Activated CD4-positive, alpha-beta memory T cell treated with anti-CD3 and anti-CD28 coated beads for 36 hours (primary cell): ENCODE measurements around the gene TLR10. TPM values are rescaled to one million over a fixed set of nuclear protein-coding genes. Genes with fewer than 3 reads are reported as not detected.
A peak's percentile ranks its signal among the peaks of the same experiment; 100 is the strongest.

Experiments
- CTCF ChIA-PET: fragments of 350-600 bp; sonication (Branson Sonifier 250); formaldehyde crosslinking; loops from one replicate; lab custom pipeline; 2021; ENCODE audit warnings: antibody characterized with exemption, inconsistent platforms; lab: Charles Lee
- POLR2A ChIA-PET: fragments of 350-600 bp; sonication (Branson Sonifier 250); formaldehyde crosslinking; loops from one replicate; lab custom pipeline; 2021; ENCODE audit warnings: antibody characterized with exemption; lab: Charles Lee
- DNase-seq: peaks from one replicate; pipeline ENCODE4 v3.0.0-alpha.2; 2020
- H3K27ac Mint-ChIP-seq: one replicate; pipeline ENCODE4 v1.8.0; 2021; ENCODE audit warnings: mixed read lengths
- H3K27me3 Mint-ChIP-seq: one replicate; pipeline ENCODE4 v1.8.0; 2021; ENCODE audit warnings: mixed read lengths
- H3K36me3 Mint-ChIP-seq: one replicate; pipeline ENCODE4 v1.8.0; 2021; ENCODE audit warnings: mixed read lengths
- H3K4me1 Mint-ChIP-seq: one replicate; pipeline ENCODE4 v1.8.0; 2021; ENCODE audit warnings: low read depth, mixed read lengths
- H3K4me3 Mint-ChIP-seq: one replicate; pipeline ENCODE4 v1.8.0; 2021; ENCODE audit warnings: mild to moderate bottlenecking, mixed read lengths
- H3K9me3 Mint-ChIP-seq: one replicate; pipeline ENCODE4 v1.8.0; 2021; ENCODE audit warnings: mixed read lengths
- intact Hi-C: fragments of 100-400 bp; cut with micrococcal nuclease; formaldehyde crosslinking; loops from one replicate; pipeline ENCODE4 v1.15.1; 2023
- total RNA-seq, 2 experiments: library from RNA; stranded (reverse); gene quantifications; one replicate each; pipeline ENCODE4 v1.2.3, GENCODE V29; 2021

Gene TLR10, protein sequence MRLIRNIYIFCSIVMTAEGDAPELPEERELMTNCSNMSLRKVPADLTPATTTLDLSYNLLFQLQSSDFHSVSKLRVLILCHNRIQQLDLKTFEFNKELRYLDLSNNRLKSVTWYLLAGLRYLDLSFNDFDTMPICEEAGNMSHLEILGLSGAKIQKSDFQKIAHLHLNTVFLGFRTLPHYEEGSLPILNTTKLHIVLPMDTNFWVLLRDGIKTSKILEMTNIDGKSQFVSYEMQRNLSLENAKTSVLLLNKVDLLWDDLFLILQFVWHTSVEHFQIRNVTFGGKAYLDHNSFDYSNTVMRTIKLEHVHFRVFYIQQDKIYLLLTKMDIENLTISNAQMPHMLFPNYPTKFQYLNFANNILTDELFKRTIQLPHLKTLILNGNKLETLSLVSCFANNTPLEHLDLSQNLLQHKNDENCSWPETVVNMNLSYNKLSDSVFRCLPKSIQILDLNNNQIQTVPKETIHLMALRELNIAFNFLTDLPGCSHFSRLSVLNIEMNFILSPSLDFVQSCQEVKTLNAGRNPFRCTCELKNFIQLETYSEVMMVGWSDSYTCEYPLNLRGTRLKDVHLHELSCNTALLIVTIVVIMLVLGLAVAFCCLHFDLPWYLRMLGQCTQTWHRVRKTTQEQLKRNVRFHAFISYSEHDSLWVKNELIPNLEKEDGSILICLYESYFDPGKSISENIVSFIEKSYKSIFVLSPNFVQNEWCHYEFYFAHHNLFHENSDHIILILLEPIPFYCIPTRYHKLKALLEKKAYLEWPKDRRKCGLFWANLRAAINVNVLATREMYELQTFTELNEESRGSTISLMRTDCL
- under 1 TPM in 1 of 2 experiments, not detected in 1; 0.05 TPM for total RNA-seq

DNA sequence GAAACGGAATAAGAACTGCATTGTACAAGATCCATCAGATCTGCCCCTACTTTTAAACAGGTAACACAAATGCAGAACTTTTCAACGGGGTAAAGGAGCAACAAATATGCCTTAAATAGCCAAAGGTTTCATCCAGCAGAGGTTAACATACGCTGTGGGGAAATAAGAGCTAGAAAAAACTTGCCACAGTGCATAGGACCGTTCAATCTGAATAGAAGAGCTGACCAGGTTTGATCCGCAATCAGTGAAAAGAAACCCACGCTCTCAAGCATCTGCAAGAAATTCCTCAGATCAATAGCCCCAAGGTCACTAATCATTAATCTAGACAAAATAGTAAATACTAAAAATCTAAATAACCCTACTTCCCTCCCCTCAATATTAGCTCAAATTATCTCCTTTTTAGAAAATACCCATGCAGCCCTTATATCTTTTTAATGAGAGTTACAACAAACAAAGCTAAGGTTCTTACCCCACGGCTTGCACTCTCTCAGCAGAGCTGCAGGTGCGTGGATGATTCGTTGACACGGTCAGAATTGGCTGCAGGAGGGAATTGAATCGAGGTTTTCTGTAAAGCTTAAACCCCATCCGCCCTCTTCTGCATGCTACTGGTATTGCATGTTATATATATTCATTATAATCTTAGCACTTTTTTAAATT lies at the start of gene TLR10:
TLR10 (minus strand) TSS at position 539 of the 657 bp plus-strand sequence. CDS start 7,400 bp downstream, outside the sequence.
- Mint-ChIP-seq H3K27me3 (peaks cover 2% of the 10 kb centered on the region), H3K27ac (no peak within 1 kb of the TSS), H3K36me3 (no peaks in the 10 kb centered on the region), H3K9me3 (no peaks in the 10 kb centered on the region), H3K4me1 (peaks cover 4% of the 10 kb centered on the region), H3K4me3 (peak within 1 kb of the TSS; percentile 23)
- CTCF ChIA-PET, result interaction anchor here (0.5 to 4.2 kb wide), 41 partner anchors 9 to 1041 kb away, joined by 3 to 78 read pairs (median 4); partner anchors contain the start of genes TLR1, TLR6 and WDR19
- POLR2A ChIA-PET, result interaction anchor here (0.5 kb wide), 1 partner anchor 828 kb away, joined by 3 read pairs; no protein-coding TSS in a partner anchor
- intact Hi-C loops, result loop anchor here (1.0 to 2.0 kb wide), 2 partner anchors 22 to 23 kb away; partner anchors contain the start of gene TLR1
- peak; percentile 35 for DNase-seq

DNA sequence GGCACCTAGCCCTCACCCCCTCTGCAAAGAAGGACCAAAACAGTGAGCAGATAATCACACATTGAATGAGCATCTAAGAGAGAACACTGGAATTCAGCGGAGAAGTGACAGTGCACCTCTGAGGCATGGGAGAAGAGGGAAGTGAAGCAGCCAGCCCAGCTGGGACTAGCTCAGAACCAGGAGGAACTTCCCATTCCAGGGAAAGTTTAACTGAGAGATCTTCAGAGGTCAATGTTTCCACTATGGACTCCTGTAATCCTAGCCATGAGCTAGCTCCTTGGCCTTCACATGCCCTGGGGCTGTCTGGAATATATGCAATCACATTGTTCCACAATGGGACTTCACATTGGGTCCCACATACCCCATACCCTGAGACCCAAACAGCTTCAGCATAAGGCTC lies 49.4 kb upstream of the TLR10 start:
- ChIA-PET CTCF (interaction anchor here (0.9 to 1.1 kb wide), 3 partner anchors 24 to 73 kb away, joined by 3 read pairs; no protein-coding TSS in a partner anchor), POLR2A (no interaction called here)
- H3K4me3 Mint-ChIP-seq, result no peak overlapping the region
- DNase-seq, result no peak
- no peaks in the 10 kb centered on the region for H3K27me3 Mint-ChIP-seq
- H3K36me3 Mint-ChIP-seq, result peaks cover 13% of the 10 kb centered on the region
- peaks cover 4% of the 10 kb centered on the region for H3K4me1 Mint-ChIP-seq
- intact Hi-C loops, result no loop called here
- H3K9me3 Mint-ChIP-seq, result peaks cover 17% of the 10 kb centered on the region
- no peak overlapping the region for H3K27ac Mint-ChIP-seq

DNA sequence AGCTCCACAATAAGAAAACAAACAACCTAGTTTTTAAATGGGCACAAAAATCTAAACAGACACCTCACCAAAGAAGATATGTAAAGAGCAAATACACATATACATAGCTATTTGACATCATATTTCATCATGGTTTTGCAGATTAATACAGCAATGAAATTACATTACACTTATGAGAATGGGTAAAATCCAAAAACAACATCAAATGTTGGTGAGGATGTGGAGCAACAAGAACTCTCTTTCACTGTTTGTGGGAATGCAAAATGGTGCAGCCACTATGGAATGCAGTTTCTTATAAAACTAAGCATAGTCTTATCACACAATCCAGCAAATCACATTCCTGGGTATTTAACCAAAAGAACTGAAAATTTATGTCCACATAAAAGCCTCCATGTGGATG lies 48.9 kb upstream of the TLR10 start:
- Mint-ChIP-seq H3K27me3 (no peaks in the 10 kb centered on the region), H3K9me3 (peaks cover 17% of the 10 kb centered on the region), H3K4me3 (no peak overlapping the region), H3K27ac (no peak overlapping the region), H3K4me1 (no peaks in the 10 kb centered on the region), H3K36me3 (peaks cover 11% of the 10 kb centered on the region)
- DNase-seq, result no peak
- POLR2A ChIA-PET, result no interaction called here
- intact Hi-C loops, result no loop called here
- CTCF ChIA-PET, result interaction anchor here (0.9 to 1.1 kb wide), 3 partner anchors 24 to 72 kb away, joined by 3 read pairs; no protein-coding TSS in a partner anchor

DNA sequence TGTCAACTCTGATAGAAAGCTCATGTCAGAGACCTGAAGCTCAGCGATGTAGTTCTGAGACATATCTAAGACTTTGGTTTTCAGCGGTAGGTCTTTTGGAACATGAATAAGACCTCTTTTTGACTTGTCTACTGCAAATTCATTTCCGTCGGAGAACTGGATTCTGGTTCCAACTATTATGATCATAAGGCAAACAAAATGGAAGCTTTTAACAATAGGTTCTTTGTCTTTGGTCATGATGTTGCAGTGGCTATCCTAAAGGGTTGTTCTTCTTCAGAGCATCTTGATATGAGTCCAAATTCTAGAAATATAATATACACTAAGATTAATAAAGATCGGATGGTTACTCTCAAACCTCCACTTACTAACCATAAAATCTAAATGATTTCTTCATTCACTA lies 46.4 kb upstream of the TLR10 start:
- CTCF ChIA-PET, result interaction anchor here (1.1 to 1.9 kb wide), 2 partner anchors 32 to 47 kb away, joined by 3 to 9 read pairs; partner anchors contain the start of gene TLR10
- Mint-ChIP-seq H3K4me1 (no peaks in the 10 kb centered on the region), H3K27me3 (no peaks in the 10 kb centered on the region), H3K36me3 (no peaks in the 10 kb centered on the region), H3K4me3 (no peak overlapping the region), H3K9me3 (peaks cover 2% of the 10 kb centered on the region), H3K27ac (no peak overlapping the region)
- intact Hi-C loops, result no loop called here
- POLR2A ChIA-PET, result no interaction called here
- no peak for DNase-seq

DNA sequence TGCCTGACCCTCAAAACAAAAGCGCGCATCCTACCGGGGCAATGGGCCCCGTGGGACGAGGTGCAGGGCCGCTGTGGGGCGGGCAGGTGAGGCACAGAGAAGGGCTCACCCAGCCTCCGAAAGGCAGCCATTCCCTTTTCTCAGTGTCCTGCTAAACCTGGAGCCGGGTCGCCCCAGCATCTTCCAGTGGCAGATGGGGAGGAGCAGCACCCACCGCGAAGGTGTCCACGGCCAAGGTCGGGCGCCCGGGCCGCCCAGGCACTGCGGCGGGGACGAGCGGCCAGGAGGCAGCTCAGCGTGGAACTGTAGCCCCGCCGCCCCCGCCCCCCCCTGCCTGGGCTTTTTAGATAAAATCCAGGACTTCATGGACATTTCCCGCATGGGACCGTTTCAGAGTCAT lies 41.0 kb upstream of the TLR10 start:
- ChIA-PET CTCF (no interaction called here), POLR2A (no interaction called here)
- H3K27me3 Mint-ChIP-seq, result no peaks in the 10 kb centered on the region

DNA sequence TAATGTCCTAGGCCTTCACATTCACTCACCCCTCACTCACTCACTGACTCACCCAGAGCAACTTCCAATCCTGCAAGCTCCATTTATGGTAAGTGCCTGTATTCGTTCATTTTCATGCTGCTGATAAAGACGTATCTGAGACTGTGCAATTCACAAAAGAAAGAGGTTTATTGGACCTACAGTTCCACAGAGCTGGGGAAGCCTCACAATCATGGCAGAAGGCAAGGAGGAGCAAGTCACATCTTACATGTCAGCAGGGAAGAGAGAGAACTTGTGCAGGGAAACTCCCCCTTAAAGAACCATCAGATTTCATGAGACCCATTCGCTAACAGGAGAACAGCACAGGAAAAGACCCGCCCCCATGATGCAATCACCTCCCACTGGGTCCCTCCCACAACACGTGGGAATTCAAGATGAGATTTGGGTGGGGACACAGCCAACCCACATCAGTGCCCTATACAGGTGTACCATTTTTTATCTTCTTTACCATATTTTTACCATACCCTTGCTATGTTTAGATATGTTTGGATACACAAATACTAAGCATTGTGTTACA lies 40.0 kb upstream of the TLR10 start:
- Mint-ChIP-seq H3K4me3 (no peak overlapping the region), H3K27ac (no peak overlapping the region), H3K27me3 (no peaks in the 10 kb centered on the region), H3K36me3 (peaks cover 4% of the 10 kb centered on the region), H3K4me1 (peaks cover 22% of the 10 kb centered on the region), H3K9me3 (peaks cover 12% of the 10 kb centered on the region)
- ChIA-PET CTCF (no interaction called here), POLR2A (no interaction called here)
- intact Hi-C loops, result no loop called here
- no peak for DNase-seq

More for the DNA sequence above, 41.0 kb upstream of the TLR10 start:
- H3K36me3 Mint-ChIP-seq, result peaks cover 4% of the 10 kb centered on the region
- no peak overlapping the region for H3K27ac Mint-ChIP-seq
- peaks cover 12% of the 10 kb centered on the region for H3K9me3 Mint-ChIP-seq
- intact Hi-C loops, result no loop called here
- H3K4me1 Mint-ChIP-seq, result peaks cover 20% of the 10 kb centered on the region
- DNase-seq, result no peak
- no peak overlapping the region for H3K4me3 Mint-ChIP-seq

DNA sequence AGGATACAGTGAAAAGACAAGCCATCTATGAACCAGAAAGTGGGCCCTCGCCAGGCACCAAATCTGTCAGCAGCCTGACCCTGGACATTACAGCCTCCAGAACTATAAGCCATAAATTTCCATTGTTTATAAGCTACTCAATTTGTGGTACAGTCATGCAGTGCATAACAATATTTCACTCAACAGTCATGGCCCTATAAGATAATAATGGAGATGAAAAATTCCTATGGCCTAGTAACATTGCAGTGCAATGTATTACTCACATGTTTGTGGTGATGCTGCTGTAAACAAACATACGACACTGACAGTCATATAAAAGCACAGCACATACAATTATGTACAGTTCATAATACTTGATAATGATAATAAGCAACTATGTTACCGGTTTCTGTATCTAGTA lies 38.9 kb upstream of the TLR10 start:
- ChIA-PET CTCF (interaction anchor here (0.6 to 1.0 kb wide), 2 partner anchors 40 to 109 kb away, joined by 3 to 5 read pairs; no protein-coding TSS in a partner anchor), POLR2A (no interaction called here)
- intact Hi-C loops, result no loop called here
- peaks cover 22% of the 10 kb centered on the region for H3K4me1 Mint-ChIP-seq
- no peak for DNase-seq
- H3K4me3 Mint-ChIP-seq, result no peak overlapping the region
- H3K27ac Mint-ChIP-seq, result no peak overlapping the region
- peaks cover 4% of the 10 kb centered on the region for H3K36me3 Mint-ChIP-seq
- no peaks in the 10 kb centered on the region for H3K27me3 Mint-ChIP-seq
- H3K9me3 Mint-ChIP-seq, result peaks cover 12% of the 10 kb centered on the region

DNA sequence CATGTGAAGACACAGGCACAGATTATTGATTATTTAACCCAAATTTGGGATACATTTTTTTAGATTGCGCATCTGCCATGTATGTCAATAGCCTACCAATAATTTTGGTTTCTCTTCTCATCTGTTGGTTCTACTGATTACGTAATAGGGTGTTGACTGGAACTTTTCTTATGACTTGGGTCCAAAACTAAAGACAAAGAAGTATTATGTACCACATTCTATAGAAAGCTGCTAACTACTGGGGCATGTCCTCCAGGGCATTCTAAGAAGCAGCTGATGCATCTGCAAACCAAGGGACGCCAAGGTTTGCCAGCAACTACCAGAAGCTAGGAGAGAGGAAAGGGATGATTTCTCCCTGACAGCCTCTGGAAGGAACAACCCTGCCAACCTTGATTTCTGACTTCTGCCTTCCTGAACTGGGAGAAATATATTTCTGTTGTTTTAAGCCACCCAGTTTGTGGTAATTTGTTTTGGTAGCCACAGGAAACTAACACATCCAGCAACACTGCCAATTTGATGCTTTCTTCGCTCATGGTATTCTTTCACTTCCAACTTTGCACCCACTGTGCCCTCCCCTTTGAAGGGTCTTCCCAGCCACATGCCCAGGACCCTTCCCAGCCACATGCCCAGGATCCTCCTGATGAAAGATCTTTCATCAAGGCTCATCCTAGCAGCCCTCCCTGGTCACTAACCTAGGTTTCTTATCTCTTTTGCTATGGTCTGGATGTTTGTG lies 37.7 kb upstream of the TLR10 start:
- H3K27ac Mint-ChIP-seq, result no peak overlapping the region
- ChIA-PET POLR2A (interaction anchor here (1.8 kb wide), 1 partner anchor 17 kb away, joined by 5 read pairs; no protein-coding TSS in a partner anchor), CTCF (interaction anchor here (1.2 kb wide), 1 partner anchor 17 kb away, joined by 3 read pairs; no protein-coding TSS in a partner anchor)

DNA sequence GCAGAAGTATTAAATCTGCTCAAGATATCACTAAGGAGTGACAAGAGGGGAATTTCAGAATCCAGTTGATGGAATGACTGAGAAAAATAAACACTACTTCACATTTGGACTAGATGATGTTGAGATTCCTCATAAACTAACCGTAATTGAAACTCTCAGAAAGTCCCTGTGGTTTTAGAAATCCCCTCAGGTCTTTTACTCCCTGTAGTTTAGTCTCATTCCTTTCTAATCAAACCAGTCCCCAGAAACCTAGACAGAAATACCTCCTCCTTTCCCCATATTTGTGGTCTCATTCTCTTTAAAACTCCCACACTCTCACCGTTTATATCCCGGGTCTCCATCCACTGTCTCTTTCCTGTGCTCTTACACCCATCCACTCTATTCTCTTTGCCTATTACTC lies 36.8 kb upstream of the TLR10 start:
- DNase-seq, result no peak
- Mint-ChIP-seq H3K4me3 (no peak overlapping the region), H3K27ac (no peak overlapping the region), H3K4me1 (peaks cover 22% of the 10 kb centered on the region), H3K9me3 (peaks cover 16% of the 10 kb centered on the region), H3K36me3 (peaks cover 4% of the 10 kb centered on the region), H3K27me3 (no peaks in the 10 kb centered on the region)
- POLR2A ChIA-PET, result interaction anchor here (1.8 kb wide), 1 partner anchor 16 kb away, joined by 5 read pairs; no protein-coding TSS in a partner anchor
- intact Hi-C loops, result loop anchor here (1.0 to 2.0 kb wide), 2 partner anchors 15 to 19 kb away; partner anchors contain the start of gene TLR1
- CTCF ChIA-PET, result interaction anchor here (1.2 to 1.5 kb wide), 3 partner anchors 16 to 60 kb away, joined by 3 to 7 read pairs (median 4); no protein-coding TSS in a partner anchor

More for the DNA sequence above, 37.7 kb upstream of the TLR10 start:
- Mint-ChIP-seq H3K27me3 (no peaks in the 10 kb centered on the region), H3K4me3 (no peak overlapping the region), H3K9me3 (peaks cover 14% of the 10 kb centered on the region), H3K36me3 (peaks cover 4% of the 10 kb centered on the region), H3K4me1 (peaks cover 22% of the 10 kb centered on the region)
- no peak for DNase-seq
- intact Hi-C loops, result no loop called here

DNA sequence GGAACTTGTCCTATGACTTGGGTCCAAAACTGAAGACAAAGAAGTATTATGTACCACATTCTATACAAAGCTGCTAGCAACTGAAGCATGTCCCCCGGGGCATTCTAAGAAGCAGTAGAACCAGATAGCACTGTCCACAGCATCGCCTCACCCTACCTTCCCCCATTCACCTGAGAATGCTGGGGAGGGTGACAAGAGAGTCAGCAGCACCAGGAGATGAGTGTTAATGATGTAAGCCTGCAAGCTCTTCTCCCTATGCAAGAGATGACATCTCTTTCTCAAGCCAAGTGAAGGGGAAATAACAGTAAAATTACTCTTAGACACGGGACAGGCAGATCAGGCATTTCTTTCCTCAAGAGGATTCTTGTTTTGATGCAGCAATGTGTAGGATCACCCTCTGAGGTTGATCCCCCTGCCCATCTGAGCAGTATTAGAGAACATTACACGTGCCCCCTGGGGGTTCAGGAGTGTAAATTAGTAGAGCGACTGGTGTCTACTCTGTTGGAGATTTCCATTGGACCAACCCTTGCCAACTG lies 35.7 kb upstream of the TLR10 start:
- no peak for DNase-seq
- ChIA-PET CTCF (interaction anchor here (1.2 to 1.5 kb wide), 2 partner anchors 42 to 59 kb away, joined by 4 to 7 read pairs; no protein-coding TSS in a partner anchor), POLR2A (no interaction called here)

More for the DNA sequence above, 35.7 kb upstream of the TLR10 start:
- intact Hi-C loops, result loop anchor here (2.0 kb wide), 1 partner anchor 20 kb away; no protein-coding TSS in a partner anchor
- H3K4me3 Mint-ChIP-seq, result no peak overlapping the region
- peaks cover 4% of the 10 kb centered on the region for H3K36me3 Mint-ChIP-seq
- H3K4me1 Mint-ChIP-seq, result peaks cover 22% of the 10 kb centered on the region
- H3K9me3 Mint-ChIP-seq, result peaks cover 20% of the 10 kb centered on the region
- no peak overlapping the region for H3K27ac Mint-ChIP-seq
- no peaks in the 10 kb centered on the region for H3K27me3 Mint-ChIP-seq
